Loucy (cell line): ENCODE data around the gene PPM1M.

Experiments used
- H2AFZ ChIP-seq: fragments of 200-600 bp; sonication (generic); 2 replicates; pipeline ENCODE4 v1.6.0; 2016; ENCODE audit warnings: antibody characterized with exemption, mild to moderate bottlenecking, low read length, moderate library complexity
- H3F3A ChIP-seq: fragments of 200-600 bp; 2 replicates; pipeline ENCODE4 v1.6.0; 2016; ENCODE audit warnings: antibody characterized with exemption, low read depth, mild to moderate bottlenecking
- H3K27me3 ChIP-seq: fragments of 200-600 bp; sonication (generic); 2 replicates; pipeline ENCODE4 v1.6.1; 2014; ENCODE audit warnings: low read length, mild to moderate bottlenecking; ENCODE audit not compliant: insufficient read depth, poor library complexity, severe bottlenecking
- H3K36me3 ChIP-seq: fragments of 200-600 bp; sonication (generic); 2 replicates; pipeline ENCODE4 v1.6.1; 2016; ENCODE audit warnings: low read length; ENCODE audit not compliant: insufficient read depth
- H3K4me1 ChIP-seq: fragments of 200-600 bp; sonication (generic); 2 replicates; pipeline ENCODE4 v1.5.1; 2014; ENCODE audit warnings: low read length, mild to moderate bottlenecking; ENCODE audit not compliant: insufficient read depth, poor library complexity, severe bottlenecking
- H3K4me2 ChIP-seq: fragments of 200-600 bp; sonication (generic); 2 replicates; pipeline ENCODE4 v1.6.0; 2014; ENCODE audit warnings: antibody characterized with exemption, low read length, low read depth, mild to moderate bottlenecking; ENCODE audit not compliant: poor library complexity, severe bottlenecking
- H3K4me3 ChIP-seq: fragments of 200-600 bp; sonication (generic); 2 replicates; pipeline ENCODE4 v1.5.1; 2014; ENCODE audit warnings: low read length, mild to moderate bottlenecking, mixed read lengths; ENCODE audit not compliant: poor library complexity, severe bottlenecking
- H3K79me2 ChIP-seq: fragments of 200-600 bp; sonication (generic); 2 replicates; pipeline ENCODE4 v1.6.1; 2014; ENCODE audit warnings: low read length; ENCODE audit not compliant: insufficient read depth
- H3K9ac ChIP-seq: fragments of 200-600 bp; sonication (generic); 2 replicates; pipeline ENCODE4 v1.6.0; 2014; ENCODE audit warnings: mild to moderate bottlenecking, low read depth, low read length, moderate library complexity; ENCODE audit not compliant: poor library complexity, severe bottlenecking
- H3K9me2 ChIP-seq: fragments of 200-600 bp; sonication (generic); replicated peaks from 2 replicates; pipeline ENCODE4 v1.6.1; 2016; ENCODE audit warnings: low read depth, low read length, mixed read lengths
- H3K9me3 ChIP-seq: fragments of 200-600 bp; sonication (generic); 2 replicates; pipeline ENCODE4 v1.6.1; 2014; ENCODE audit warnings: mild to moderate bottlenecking, antibody characterized with exemption, low read length, low read depth; ENCODE audit not compliant: insufficient read depth
- H4K20me1 ChIP-seq: fragments of 200-600 bp; sonication (generic); 2 replicates; pipeline ENCODE4 v1.6.0; 2014; ENCODE audit warnings: antibody characterized with exemption, low read length, mild to moderate bottlenecking; ENCODE audit not compliant: insufficient read depth, poor library complexity, severe bottlenecking
- EZH2phosphoT487 ChIP-seq: fragments of 200-600 bp; IDR thresholded peaks from 2 replicates; pipeline ENCODE4 v1.6.1; 2018; ENCODE audit warnings: antibody characterized with exemption, mild to moderate bottlenecking, moderate library complexity, borderline replicate concordance
- TF ChIP-seq, protein P1 (sequence below): fragments of 200-600 bp; sonication (generic); conservative IDR thresholded peaks from 2 replicates; pipeline ENCODE4 v1.5.1; 2014; ENCODE audit warnings: mild to moderate bottlenecking, antibody characterized with exemption, low read length

Gene PPM1M

DNA sequence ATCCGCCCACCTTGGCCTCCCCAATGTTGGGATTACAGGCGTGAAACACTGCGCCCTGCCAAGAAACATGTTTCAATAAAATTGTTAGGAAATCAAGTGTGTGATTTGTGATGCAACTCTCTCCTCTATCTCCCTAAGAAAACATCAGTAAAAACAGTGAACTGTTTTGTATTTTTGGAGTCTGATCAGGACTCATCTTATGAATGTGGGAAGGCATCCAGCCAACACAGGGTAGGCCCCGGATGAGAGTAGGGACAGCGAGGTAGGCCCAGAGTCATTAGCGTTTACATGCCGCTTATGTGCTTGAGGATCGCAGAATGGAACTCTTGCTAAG lies 41.2 kb downstream of the PPM1M start:
- peaks cover 26% of the 10 kb centered on the region for H3K4me1 ChIP-seq
- peaks cover 2% of the 10 kb centered on the region; the same call in 1 of the 2 replicates for H3F3A ChIP-seq
- H3K4me2 ChIP-seq: peak overlapping the region; percentile 87
- H3K4me3 ChIP-seq: peak overlapping the region; percentile 84
- no peaks in the 10 kb centered on the region for H3K36me3 ChIP-seq
- no peak overlapping the region for H2AFZ ChIP-seq
- H4K20me1 ChIP-seq: no peaks in the 10 kb centered on the region
- H3K9ac ChIP-seq: peak overlapping the region; percentile 92
- H3K9me3 ChIP-seq: no peaks in the 10 kb centered on the region
- peaks cover 25% of the 10 kb centered on the region for H3K79me2 ChIP-seq
- no peaks in the 10 kb centered on the region for H3K9me2 ChIP-seq
- no peak for TF ChIP-seq EZH2phosphoT487
- TF ChIP-seq, protein P1, sequence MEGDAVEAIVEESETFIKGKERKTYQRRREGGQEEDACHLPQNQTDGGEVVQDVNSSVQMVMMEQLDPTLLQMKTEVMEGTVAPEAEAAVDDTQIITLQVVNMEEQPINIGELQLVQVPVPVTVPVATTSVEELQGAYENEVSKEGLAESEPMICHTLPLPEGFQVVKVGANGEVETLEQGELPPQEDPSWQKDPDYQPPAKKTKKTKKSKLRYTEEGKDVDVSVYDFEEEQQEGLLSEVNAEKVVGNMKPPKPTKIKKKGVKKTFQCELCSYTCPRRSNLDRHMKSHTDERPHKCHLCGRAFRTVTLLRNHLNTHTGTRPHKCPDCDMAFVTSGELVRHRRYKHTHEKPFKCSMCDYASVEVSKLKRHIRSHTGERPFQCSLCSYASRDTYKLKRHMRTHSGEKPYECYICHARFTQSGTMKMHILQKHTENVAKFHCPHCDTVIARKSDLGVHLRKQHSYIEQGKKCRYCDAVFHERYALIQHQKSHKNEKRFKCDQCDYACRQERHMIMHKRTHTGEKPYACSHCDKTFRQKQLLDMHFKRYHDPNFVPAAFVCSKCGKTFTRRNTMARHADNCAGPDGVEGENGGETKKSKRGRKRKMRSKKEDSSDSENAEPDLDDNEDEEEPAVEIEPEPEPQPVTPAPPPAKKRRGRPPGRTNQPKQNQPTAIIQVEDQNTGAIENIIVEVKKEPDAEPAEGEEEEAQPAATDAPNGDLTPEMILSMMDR: no peak
- no peaks in the 10 kb centered on the region for H3K27me3 ChIP-seq

DNA sequence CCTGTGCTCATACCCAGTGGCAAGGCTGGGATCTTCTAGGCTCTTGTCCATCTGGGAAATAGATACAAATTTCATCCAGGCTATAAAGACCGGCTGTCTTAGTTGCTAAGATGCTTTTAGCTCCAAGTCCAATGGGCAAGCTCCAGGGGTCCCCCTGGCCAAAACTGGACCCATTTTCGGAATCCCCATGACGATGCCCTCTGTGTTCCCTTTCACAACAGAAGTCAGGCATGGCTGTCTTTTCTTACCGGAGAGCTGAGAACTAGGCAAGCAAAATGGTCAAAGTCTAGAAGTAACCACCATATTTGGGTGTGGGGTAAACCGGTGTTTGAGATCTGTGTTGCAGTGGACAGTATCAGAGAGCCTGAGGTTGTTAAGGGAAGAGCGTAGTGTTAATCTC lies 43.1 kb downstream of the PPM1M start:
- Histone ChIP-seq H4K20me1 (no peaks in the 10 kb centered on the region), H3K9ac (peak overlapping the region; percentile 92), H3K79me2 (peaks cover 25% of the 10 kb centered on the region), H3K4me2 (peak overlapping the region; percentile 87), H3K9me3 (no peaks in the 10 kb centered on the region), H3K4me3 (peak overlapping the region; percentile 84), H3K36me3 (no peaks in the 10 kb centered on the region), H2AFZ (no peak overlapping the region), H3K9me2 (no peaks in the 10 kb centered on the region), H3K27me3 (no peaks in the 10 kb centered on the region), H3F3A (no peaks in the 10 kb centered on the region), H3K4me1 (peaks cover 17% of the 10 kb centered on the region)
- TF ChIP-seq, protein P1: no peak
- no peak for TF ChIP-seq EZH2phosphoT487

DNA sequence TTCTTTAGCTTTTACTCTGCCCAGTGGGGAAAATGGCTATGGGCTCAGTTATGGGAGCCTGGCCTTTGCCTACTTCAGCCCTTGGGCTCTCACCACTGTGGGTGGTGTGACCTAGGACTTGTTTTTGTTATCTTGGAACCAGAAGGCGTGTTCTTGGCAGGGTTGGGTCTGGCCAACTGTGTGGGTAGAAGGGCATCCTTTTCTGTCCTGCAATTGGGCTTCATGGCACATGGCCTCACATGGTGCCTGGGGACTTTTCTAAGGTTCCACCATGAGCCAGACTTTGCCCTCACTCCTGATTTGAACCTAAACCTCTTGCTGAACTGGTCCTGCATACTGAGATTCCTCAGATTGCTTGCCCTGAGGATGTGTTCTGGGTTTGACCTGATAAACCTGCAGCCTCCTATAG lies 43.8 kb downstream of the PPM1M start:
- Histone ChIP-seq H3K9me3 (no peaks in the 10 kb centered on the region), H3K27me3 (no peaks in the 10 kb centered on the region), H3F3A (no peaks in the 10 kb centered on the region), H3K79me2 (peaks cover 25% of the 10 kb centered on the region), H3K36me3 (no peaks in the 10 kb centered on the region), H3K4me3 (peak overlapping the region; percentile 84), H3K9ac (peak overlapping the region; percentile 92), H3K4me1 (peaks cover 17% of the 10 kb centered on the region), H2AFZ (no peak overlapping the region), H4K20me1 (no peaks in the 10 kb centered on the region), H3K9me2 (no peaks in the 10 kb centered on the region), H3K4me2 (peak overlapping the region; percentile 87)
- TF ChIP-seq, protein P1: no peak
- no peak for TF ChIP-seq EZH2phosphoT487
